Progenitor cell of endocrine pancreas (in vitro differentiated cells): ENCODE data around the gene ACBD6. TPM values are rescaled to one million over a fixed set of nuclear protein-coding genes. Genes with fewer than 3 reads are reported as not detected.
A peak's percentile ranks its signal among the peaks of the same experiment; 100 is the strongest.
"Not testable (repeated sequence)": the region's sequence is repeated elsewhere in the genome, so short reads cannot be mapped to it uniquely, and the experiment has no call there.

Experiments
- DNase-seq: peaks from one replicate; pipeline ENCODE4 v3.0.0; 2021; ENCODE audit warnings: low spot score; ENCODE audit not compliant: unreplicated experiment
- H3K27ac Mint-ChIP-seq: 2 replicates; pipeline ENCODE4 v1.8.0; 2021; ENCODE audit warnings: mild to moderate bottlenecking, moderate library complexity, mixed read lengths
- H3K27me3 Mint-ChIP-seq: 2 replicates; pipeline ENCODE4 v1.8.0; 2021; ENCODE audit warnings: mixed read lengths
- H3K36me3 Mint-ChIP-seq: 2 replicates; pipeline ENCODE4 v1.8.0; 2022; ENCODE audit warnings: mixed read lengths; ENCODE audit not compliant: insufficient read depth
- H3K4me1 Mint-ChIP-seq: 2 replicates; pipeline ENCODE4 v1.8.0; 2021; ENCODE audit warnings: low read depth, mixed read lengths
- H3K4me3 Mint-ChIP-seq: 2 replicates; pipeline ENCODE4 v1.8.0; 2021; ENCODE audit warnings: low read depth, mild to moderate bottlenecking, moderate library complexity, mixed read lengths
- H3K9me3 Mint-ChIP-seq: 2 replicates; pipeline ENCODE4 v1.8.0; 2021; ENCODE audit warnings: low read depth, mixed read lengths
- CTCF ChIP-seq: fragments of 200-600 bp; sonication (generic); IDR thresholded peaks from one replicate; pipeline ENCODE4 v1.5.0; 2021; ENCODE audit warnings: antibody characterized with exemption, mild to moderate bottlenecking; ENCODE audit not compliant: unreplicated experiment
- long read RNA-seq: library from polyadenylated mRNA; unstranded; transcript quantifications from one replicate; pipeline ENCODE4 v2.0.0, GENCODE V29; 2020
- total RNA-seq: library from RNA; stranded (reverse); gene quantifications from 2 replicates; pipeline ENCODE4 v1.2.1, GENCODE V29; 2021

The ACBD6 gene
- total RNA-seq, result 54.2 and 60.8 TPM in 2 replicates
- long read RNA-seq, transcript ACBD6-201 (8 exons, 1,670 nt), result major isoform, 32 of 71 reads
- long read RNA-seq, partial matches to known transcripts, result 12 of 71 reads
- long read RNA-seq, other reads (novel, unspliced or antisense), result 27 of 71 reads

GRCh38 chr1:180502361-180503279 lies at the start of gene ACBD6:
ACBD6 (minus strand) TSS chr1:180502577; CDS start chr1:180502266, 311 bp downstream.
- H3K4me1 Mint-ChIP-seq, result peaks cover 20% of the 10 kb centered on the region
- H3K4me3 Mint-ChIP-seq, result peak within 1 kb of the TSS; percentile 87
- H3K27ac Mint-ChIP-seq, result peak within 1 kb of the TSS; percentile 96
- peak; percentile 27 for TF ChIP-seq CTCF
- peak; percentile 78 for DNase-seq
- H3K9me3 Mint-ChIP-seq, result peaks cover under 1% of the 10 kb centered on the region
- peaks cover 17% of the 10 kb centered on the region for H3K27me3 Mint-ChIP-seq
- peaks cover 1% of the 10 kb centered on the region for H3K36me3 Mint-ChIP-seq

GRCh38 chr1:180551997-180552396 lies 49.6 kb upstream of the ACBD6 start:
- no peaks in the 10 kb centered on the region for H3K27me3 Mint-ChIP-seq
- H3K36me3 Mint-ChIP-seq, result no peaks in the 10 kb centered on the region
- no peak for DNase-seq
- no peak overlapping the region for H3K27ac Mint-ChIP-seq
- no peak for TF ChIP-seq CTCF
- H3K4me3 Mint-ChIP-seq, result no peak overlapping the region
- no peaks in the 10 kb centered on the region for H3K4me1 Mint-ChIP-seq
- no peaks in the 10 kb centered on the region for H3K9me3 Mint-ChIP-seq

GRCh38 chr1:180550241-180550640 lies 47.9 kb upstream of the ACBD6 start:
- H3K27me3 Mint-ChIP-seq, result no peaks in the 10 kb centered on the region
- H3K4me1 Mint-ChIP-seq, result no peaks in the 10 kb centered on the region
- no peak overlapping the region for H3K4me3 Mint-ChIP-seq
- no peak for DNase-seq
- TF ChIP-seq CTCF, result no peak
- H3K9me3 Mint-ChIP-seq, result no peaks in the 10 kb centered on the region
- no peaks in the 10 kb centered on the region for H3K36me3 Mint-ChIP-seq
- H3K27ac Mint-ChIP-seq, result no peak overlapping the region

GRCh38 chr1:180549770-180550169 lies 47.4 kb upstream of the ACBD6 start:
- H3K4me1 Mint-ChIP-seq, H3K9me3 Mint-ChIP-seq, H3K27me3 Mint-ChIP-seq, H3K36me3 Mint-ChIP-seq, H3K4me3 Mint-ChIP-seq, H3K27ac Mint-ChIP-seq, DNase-seq: not testable (repeated sequence)

- Mint-ChIP-seq H3K4me1 (no peaks in the 10 kb centered on the region), H3K27ac (no peak overlapping the region), H3K36me3 (no peaks in the 10 kb centered on the region), H3K27me3 (no peaks in the 10 kb centered on the region), H3K4me3 (no peak overlapping the region), H3K9me3 (no peaks in the 10 kb centered on the region)
- DNase-seq, result no peak
- TF ChIP-seq CTCF, result no peak
These were observed 46.4 kb upstream of the ACBD6 start for GRCh38 chr1:180548686-180549317.
